Superior temporal gyrus (tissue), 1 donor: Measurements from ENCODE around the gene EVA1A.
A peak's percentile ranks its signal among the peaks of the same experiment; 100 is the strongest.
"Not testable (repeated sequence)": the region's sequence is repeated elsewhere in the genome, so short reads cannot be mapped to it uniquely, and the experiment has no call there.

ENCODE experiments used
- DNase-seq: peaks from one replicate; pipeline ENCODE4 v3.0.0-alpha.2; 2016; ENCODE audit errors: extremely low spot score

EVA1A gene

GRCh38 chr2:75484840-75485239 is 75.9 kb downstream of the EVA1A start:
- DNase-seq, result no peak

- DNase-seq, result no peak
These were observed 76.9 kb downstream of the EVA1A start for GRCh38 chr2:75483878-75484277.

GRCh38 chr2:75482398-75482797 is 78.3 kb downstream of the EVA1A start:
- no peak for DNase-seq

DNA sequence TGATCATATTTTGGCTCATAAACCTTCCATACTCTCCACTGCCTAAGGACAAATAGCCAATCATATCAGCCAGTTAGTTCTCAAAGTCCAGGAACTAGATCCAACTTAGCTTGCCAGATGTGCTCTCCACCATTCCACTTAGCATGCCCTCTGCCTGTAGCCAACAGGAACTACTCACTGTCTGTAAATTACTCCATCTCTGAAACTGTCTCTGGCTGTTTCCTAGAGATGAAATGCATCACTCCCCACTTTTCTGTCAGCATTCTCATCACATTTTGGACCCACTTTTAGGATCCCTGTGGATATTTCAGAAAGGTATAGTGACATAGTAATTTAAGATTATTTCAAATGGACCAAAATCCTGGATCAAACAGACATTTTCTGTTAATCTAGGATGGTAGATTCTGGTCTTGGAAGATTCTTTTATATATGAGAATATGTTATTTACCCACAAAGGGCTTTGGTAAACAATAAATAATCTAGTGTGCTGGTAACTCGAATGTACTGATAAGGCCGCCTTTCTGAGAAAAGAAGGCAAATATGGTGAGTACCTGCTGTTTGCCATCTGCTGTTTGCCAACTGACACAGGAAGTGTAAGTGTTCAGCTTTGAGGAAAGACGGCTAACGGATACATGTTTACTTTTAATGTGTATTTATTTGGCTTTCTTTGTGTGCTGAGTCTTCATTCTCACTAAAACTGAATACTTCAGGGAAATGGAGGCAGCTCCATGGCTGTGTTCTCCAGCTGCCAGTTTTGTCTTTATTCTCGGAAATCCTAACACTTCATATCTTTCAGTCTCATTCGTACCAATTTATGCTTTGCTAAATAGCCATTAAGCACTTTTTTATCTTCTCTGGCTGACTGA is 79.5 kb downstream of the EVA1A start:
- no peak for DNase-seq

GRCh38 chr2:75477696-75478095 is 83.0 kb downstream of the EVA1A start:
- DNase-seq, result not testable (repeated sequence)

GRCh38 chr2:75476761-75477160 is 84.0 kb downstream of the EVA1A start:
- DNase-seq, result no peak

DNA sequence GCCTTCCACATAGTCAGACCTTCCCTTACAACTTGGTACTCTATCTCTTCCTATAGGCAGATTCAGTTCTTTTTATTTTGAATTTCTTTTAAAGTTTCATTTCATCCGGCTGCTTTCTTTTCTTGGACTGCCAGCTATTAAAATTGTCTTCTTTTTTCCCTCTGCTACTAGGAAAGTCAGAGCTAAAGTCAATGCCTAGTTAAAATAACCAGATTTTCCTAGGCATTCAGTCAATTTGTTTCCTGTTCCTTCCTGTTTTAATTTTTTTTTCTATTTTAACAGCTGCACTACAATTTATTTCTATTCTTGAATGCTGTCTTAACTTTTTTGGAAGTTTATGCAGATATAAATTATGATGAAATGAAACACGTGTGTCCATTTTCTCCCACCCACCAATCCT is 84.8 kb downstream of the EVA1A start:
- no peak for DNase-seq

- DNase-seq, result no peak
These were observed 85.7 kb downstream of the EVA1A start for GRCh38 chr2:75475049-75475448.

- no peak for DNase-seq
These were observed 86.6 kb downstream of the EVA1A start for GRCh38 chr2:75474115-75474514.

DNA sequence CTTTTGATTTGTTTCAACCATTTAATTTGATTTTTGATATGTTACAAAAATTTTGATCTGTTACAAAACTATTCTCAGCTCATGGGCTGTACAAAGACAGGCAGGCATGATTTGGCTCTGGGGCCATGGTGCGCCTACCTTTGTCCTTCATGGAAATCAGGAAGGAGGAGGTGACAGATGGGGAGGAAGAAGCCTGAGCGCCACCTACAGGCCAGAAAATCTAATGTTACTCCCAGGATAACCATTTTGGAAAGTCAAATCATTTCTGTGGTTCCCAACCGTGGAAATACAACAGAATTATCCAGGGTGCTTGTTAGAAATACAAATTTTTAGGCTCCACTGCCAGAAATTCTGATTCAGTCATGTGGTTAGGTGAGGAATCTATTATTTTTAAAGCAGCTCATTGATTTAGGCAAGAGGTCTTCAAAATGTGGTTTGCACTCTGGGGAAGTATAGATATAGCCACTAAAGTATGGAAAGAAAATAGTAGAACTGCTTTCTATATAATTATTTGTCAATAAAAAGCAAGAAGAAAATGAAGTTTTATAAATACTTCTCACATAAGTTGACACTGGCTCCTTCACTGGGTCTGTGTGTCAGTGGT is 93.9 kb downstream of the EVA1A start:
- DNase-seq, result no peak

DNA sequence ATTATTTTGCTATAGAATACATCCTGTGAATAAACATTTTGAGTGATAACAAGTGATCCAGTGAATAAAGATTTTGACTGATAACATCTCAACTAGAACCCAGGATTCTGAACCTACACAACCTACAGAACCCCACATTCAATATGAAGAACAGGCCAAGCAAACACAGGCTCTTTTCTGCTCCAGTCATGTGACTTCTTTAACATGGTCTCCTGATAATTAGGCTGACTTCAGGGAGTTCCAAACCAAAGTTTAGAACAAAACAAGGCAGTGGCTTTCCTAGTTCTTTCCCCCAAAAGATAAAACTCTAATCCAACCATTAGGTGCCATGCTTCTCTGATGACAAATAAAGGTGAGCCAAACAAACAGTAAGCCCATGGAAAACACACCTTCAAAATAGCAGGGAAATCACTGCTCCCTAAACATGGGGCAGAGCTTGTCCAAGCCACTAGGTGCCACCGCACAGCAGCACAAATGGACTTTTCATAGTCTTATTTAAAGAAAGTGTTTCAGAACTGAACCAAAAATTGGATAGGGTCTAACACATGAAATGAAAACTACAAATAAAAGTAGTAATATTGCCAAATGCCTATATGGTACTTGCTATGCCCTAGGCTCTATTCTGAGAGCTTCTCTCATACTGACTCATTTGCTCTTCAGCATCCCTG is 95.3 kb downstream of the EVA1A start:
- no peak for DNase-seq

GRCh38 chr2:75464348-75464946 is 96.3 kb downstream of the EVA1A start:
- peak; percentile 15 for DNase-seq

DNA sequence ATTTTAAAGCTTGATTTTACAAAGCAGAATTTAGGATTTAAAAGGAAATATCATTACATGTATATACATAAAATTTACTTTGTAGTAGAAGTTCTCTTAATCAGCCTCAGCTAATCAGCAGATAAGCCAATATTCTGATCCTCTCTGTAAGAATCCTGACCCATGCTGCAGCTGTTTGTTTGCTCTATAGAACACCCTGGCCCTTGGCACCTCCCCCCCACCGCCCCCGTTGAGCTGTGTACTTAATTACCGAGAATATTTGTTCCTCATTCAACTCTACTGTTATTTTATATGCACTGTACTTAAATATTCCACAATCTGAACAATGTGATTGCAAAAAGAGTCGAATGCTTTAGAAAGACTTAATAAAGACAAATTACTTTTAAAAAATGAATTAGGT is 98.0 kb downstream of the EVA1A start:
- no peak for DNase-seq

DNA sequence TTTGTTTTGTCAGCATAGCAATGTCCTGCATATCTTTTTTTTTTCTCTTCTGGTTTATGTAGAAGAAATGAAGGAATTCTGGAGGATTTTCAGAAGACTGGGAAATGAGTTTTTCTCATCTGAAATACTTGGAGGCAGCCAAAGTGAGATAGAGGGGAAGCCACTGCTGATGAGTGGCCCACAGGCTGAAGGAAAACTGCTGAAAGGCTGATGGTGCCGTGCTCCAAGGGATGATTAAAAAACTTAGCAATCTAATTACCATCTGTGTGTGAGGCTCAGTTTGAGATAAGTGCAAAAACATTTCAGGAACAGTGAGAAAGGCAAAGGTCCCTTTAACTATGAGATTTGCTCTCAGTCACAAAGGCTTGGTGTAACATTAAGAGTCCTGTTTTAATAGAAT is 98.5 kb downstream of the EVA1A start:
- DNase-seq, result no peak

DNA sequence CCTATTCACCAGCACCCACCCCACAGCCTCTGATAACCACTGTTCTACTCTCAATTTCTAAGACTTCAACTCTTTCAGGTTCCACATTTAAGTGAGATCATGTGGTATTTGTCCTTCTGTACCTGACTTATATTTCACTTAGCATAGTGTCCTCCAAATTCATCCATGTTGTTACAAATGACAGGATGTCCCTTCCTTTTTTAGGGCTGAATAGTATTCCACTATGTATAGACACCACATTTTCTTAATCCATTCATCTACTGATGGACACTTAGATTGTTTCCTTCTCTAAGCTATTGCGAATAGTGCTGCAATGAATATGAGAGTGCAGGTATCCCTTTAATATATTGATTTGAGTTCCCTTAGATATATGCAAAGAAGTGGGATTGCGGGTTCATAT is 100.1 kb downstream of the EVA1A start:
- DNase-seq, result no peak

- no peak for DNase-seq
These were observed 101.0 kb downstream of the EVA1A start for GRCh38 chr2:75459565-75460310.

DNA sequence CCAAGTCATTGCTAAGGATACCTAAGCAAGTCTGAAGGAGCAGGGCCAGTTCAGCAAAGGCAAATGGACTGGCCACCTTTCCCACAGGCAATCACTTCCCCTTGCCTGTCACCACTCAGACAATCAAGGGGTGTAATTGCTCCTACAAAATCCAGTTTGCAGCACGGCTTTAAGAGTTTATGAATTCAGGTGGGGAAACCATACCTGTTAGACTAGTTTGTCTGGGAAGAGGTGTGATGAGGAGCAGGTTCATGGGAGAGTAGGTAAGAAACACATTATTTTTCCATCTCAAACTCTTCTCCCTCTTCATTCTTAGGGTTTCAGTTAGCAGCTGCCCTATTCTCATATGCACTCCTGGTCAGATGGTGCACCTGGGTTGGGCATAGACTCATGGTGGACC is 102.5 kb downstream of the EVA1A start:
- DNase-seq, result no peak

DNA sequence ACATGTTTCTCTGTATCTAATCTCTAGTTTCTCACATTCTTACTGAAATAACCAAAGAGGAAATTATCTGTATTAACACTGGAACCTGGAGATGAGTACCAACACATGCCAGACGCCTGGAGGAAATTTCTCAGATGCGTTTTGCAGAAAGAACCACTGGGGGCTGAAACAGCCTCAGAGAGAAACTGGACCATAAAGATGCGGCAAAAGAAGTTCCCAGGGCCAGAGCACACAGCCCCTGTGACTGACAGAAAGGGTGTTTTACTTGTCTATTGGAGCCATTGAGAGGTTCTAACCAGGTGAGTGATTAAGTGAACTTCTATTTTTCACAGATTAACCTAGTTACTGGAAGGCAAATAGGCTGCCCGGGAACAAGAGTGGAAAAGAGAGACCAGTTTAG is 103.9 kb downstream of the EVA1A start:
- DNase-seq, result no peak

- DNase-seq, result no peak
These were observed 104.6 kb downstream of the EVA1A start for GRCh38 chr2:75456111-75456510.

DNA sequence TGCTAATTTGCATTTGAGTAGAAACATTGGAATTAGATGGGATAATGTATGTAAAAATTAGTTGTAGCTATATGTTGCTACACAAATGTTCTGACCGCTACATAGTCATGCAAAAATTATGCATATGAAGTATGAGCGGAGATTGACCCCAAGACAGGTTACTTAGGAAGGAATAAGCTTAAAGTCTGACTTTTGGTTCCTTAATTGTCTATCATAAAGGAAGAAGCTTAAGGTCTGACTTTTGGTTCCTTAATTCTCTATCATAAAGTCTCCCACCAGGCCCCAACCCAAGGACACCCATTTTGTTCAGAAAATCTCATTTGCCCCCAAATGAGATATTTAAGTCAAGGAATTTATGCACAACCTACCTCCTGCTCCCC is 106.5 kb downstream of the EVA1A start:
- DNase-seq, result no peak

DNA sequence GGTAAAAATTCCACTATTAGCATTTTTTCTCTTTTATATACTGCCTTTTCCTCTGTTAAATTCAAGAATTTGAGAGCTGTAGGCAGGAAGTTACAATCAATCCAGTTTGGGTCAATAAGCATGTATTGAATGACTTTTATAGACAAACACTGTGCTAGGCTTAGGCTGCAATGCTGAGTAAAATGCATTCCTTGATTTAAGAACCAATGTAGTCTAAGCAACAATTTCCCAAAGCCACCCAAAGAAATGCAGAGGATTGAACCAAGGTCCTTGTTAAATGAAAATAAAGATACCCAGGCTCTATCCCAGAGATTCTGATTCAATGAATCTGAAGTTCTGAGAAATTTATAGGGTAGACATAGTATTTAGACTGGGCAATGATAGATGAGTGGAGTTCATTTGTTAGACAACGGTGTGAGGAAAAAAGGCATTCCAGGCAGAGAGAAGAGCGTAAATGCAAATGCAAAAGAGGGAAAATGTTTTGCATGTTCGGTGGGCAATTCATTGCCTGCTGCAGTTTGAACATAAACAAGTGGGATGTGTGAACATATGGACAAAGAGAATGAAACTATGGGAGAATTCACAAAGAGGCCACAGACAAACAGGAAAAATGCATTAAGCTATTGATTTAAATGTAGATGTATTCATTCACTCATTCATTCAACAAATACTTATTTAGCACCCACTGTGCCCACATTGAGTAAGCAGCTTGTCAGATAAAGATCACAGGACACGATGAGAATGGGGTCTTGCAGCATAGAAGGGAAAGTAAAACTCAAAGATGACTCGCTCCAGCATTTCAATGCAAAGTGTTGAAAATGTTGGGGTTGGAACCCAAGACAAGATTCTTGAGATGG is 107.1 kb downstream of the EVA1A start:
- DNase-seq, result no peak
